CD14-positive monocyte (primary cell): ENCODE data around the gene CYP3A4. TPM values are rescaled to one million over a fixed set of nuclear protein-coding genes. Genes with fewer than 3 reads are reported as not detected.
"Not testable (repeated sequence)": the region's sequence is repeated elsewhere in the genome, so short reads cannot be mapped to it uniquely, and the experiment has no call there.

Experiments
- DNase-seq, 3 donors: peaks; one replicate each; pipeline ENCODE4 v3.0.0-alpha.2; 2011 to 2022
- H2AFZ ChIP-seq: 2 replicates; pipeline ENCODE4 v1.6.0; 2012; ENCODE audit warnings: mild to moderate bottlenecking, low read depth, low read length, inconsistent platforms; ENCODE audit not compliant: insufficient read depth, poor library complexity, severe bottlenecking
- H3K27ac ChIP-seq, 2 donors: 1 replicate in 1 of 2; 2 replicates in 1 of 2; pipeline ENCODE4 v1.5.1; 2012 to 2013; ENCODE audit warnings: low read length in 2 of 2, control low read depth in 1 of 2, inconsistent platforms in 1 of 2, low read depth in 1 of 2, mild to moderate bottlenecking in 1 of 2
- H3K27me3 ChIP-seq, 2 donors: one replicate each; pipeline versions ENCODE4 v1.6.0 to v1.6.1; 2011 to 2013; ENCODE audit warnings: low read length in 2 of 2; ENCODE audit not compliant: control insufficient read depth in 2 of 2, insufficient read depth in 2 of 2
- H3K36me3 ChIP-seq, 2 donors: replicated peaks in 1 of 2; 1 replicate in 1 of 2; 2 replicates in 1 of 2; pipeline versions ENCODE4 v1.5.1 to v1.6.1; 2012 to 2013; ENCODE audit warnings: low read length in 2 of 2, control low read depth in 1 of 2, inconsistent platforms in 1 of 2, mild to moderate bottlenecking in 1 of 2; ENCODE audit not compliant: insufficient read depth in 2 of 2, control insufficient read depth in 1 of 2
- H3K4me1 ChIP-seq, 2 donors: 1 replicate in 1 of 2; 2 replicates in 1 of 2; pipeline versions ENCODE4 v1.5.1 to v1.6.1; 2012 to 2013; ENCODE audit warnings: low read length in 2 of 2, control low read depth in 1 of 2, inconsistent platforms in 1 of 2, mild to moderate bottlenecking in 1 of 2, moderate library complexity in 1 of 2; ENCODE audit not compliant: insufficient read depth in 2 of 2, control insufficient read depth in 1 of 2
- H3K4me2 ChIP-seq: replicated peaks from 2 replicates; pipeline ENCODE3; 2012; ENCODE audit warnings: low read length, moderate library complexity, mild to moderate bottlenecking; ENCODE audit not compliant: poor library complexity, severe bottlenecking; ENCODE audit errors: extremely low read depth
- H3K4me3 ChIP-seq, 3 experiments: fragments of 200-600 bp in 1 of 3; sonication (generic) in 1 of 3; replicated peaks in 1 of 3; 1 replicate in 2 of 3; 2 replicates in 1 of 3; pipeline ENCODE4 v1.5.1; 2011 to 2013; ENCODE audit warnings: low read length in 3 of 3, mild to moderate bottlenecking in 3 of 3, control low read depth in 2 of 3, low read depth in 2 of 3, inconsistent platforms in 1 of 3, moderate library complexity in 1 of 3
- H3K79me2 ChIP-seq: 2 replicates; pipeline ENCODE4 v1.6.0; 2012; ENCODE audit warnings: mild to moderate bottlenecking, control low read depth, inconsistent platforms, low read length, moderate library complexity; ENCODE audit not compliant: insufficient read depth
- H3K9ac ChIP-seq: 2 replicates; pipeline ENCODE4 v1.6.0; 2017; ENCODE audit warnings: low read length, mild to moderate bottlenecking; ENCODE audit not compliant: insufficient read depth, poor library complexity, severe bottlenecking
- H3K9me3 ChIP-seq, 2 donors: replicated peaks in 1 of 2; 1 replicate in 1 of 2; 2 replicates in 1 of 2; pipeline versions ENCODE4 v1.5.1 to v1.6.1; 2012 to 2013; ENCODE audit warnings: low read length in 2 of 2, control low read depth in 1 of 2; ENCODE audit not compliant: control insufficient read depth in 1 of 2, insufficient read depth in 1 of 2
- H4K20me1 ChIP-seq: 2 replicates; pipeline ENCODE4 v1.6.0; 2012; ENCODE audit warnings: mild to moderate bottlenecking, low read length, control low read depth, moderate library complexity; ENCODE audit not compliant: insufficient read depth
- H3K27ac Mint-ChIP-seq, 7 donors: one replicate each; pipeline ENCODE4 v1.8.0; 2020; ENCODE audit warnings: mild to moderate bottlenecking in 7 of 7, mixed read lengths in 7 of 7, moderate library complexity in 6 of 7, inconsistent platforms in 2 of 7
- H3K27me3 Mint-ChIP-seq, 3 donors: one replicate each; pipeline ENCODE4 v1.8.0; 2021 to 2022; ENCODE audit warnings: low read depth in 3 of 3, mild to moderate bottlenecking in 3 of 3, mixed read lengths in 3 of 3, moderate library complexity in 3 of 3, inconsistent platforms in 1 of 3
- H3K36me3 Mint-ChIP-seq, 2 donors: one replicate each; pipeline ENCODE4 v1.8.0; 2020; ENCODE audit warnings: mixed read lengths in 2 of 2, inconsistent platforms in 1 of 2, mild to moderate bottlenecking in 1 of 2
- H3K4me1 Mint-ChIP-seq: one replicate; pipeline ENCODE4 v1.8.0; 2020; ENCODE audit warnings: mild to moderate bottlenecking, mixed read lengths
- H3K4me3 Mint-ChIP-seq, 2 donors: one replicate each; pipeline ENCODE4 v1.8.0; 2020; ENCODE audit warnings: mild to moderate bottlenecking in 2 of 2, mixed read lengths in 2 of 2, moderate library complexity in 1 of 2
- H3K9me3 Mint-ChIP-seq, 7 donors: one replicate each; pipeline ENCODE4 v1.8.0; 2020 to 2022; ENCODE audit warnings: mixed read lengths in 7 of 7, mild to moderate bottlenecking in 6 of 7, moderate library complexity in 6 of 7, inconsistent platforms in 2 of 7
- WGBS: methylation state at CpG from one replicate; pipeline ENCODE4 v1.1.5; 2013; ENCODE audit warnings: missing lambda C conversion rate; ENCODE audit not compliant: insufficient coverage; 5-methylcytosine and 5-hydroxymethylcytosine counted together
- intact Hi-C, 2 donors: fragments of 100-400 bp; cut with micrococcal nuclease; formaldehyde crosslinking; loops; one replicate each; pipeline versions ENCODE4 v1.15.0 to v1.15.1; 2023
- polyA plus RNA-seq, 3 donors: library from polyadenylated mRNA; depleted of rRNA in 1 of 3; unstranded in 2 of 3; stranded (reverse) in 1 of 3; fragments of 300-500 nt in 2 of 3; fragments of >200 nt in 1 of 3; fragmentation: Illumina TruSeq in 2 of 3; gene quantifications; 1 replicate in 2 of 3; 2 replicates in 1 of 3; pipeline ENCODE4 v1.2.3, GENCODE V29; 2012 to 2021
- TF ChIP-seq, protein P1 (sequence below): fragments of 200-600 bp; IDR thresholded peaks from one replicate; pipeline ENCODE4 v1.8.0; 2022; ENCODE audit warnings: antibody characterized with exemption, mild to moderate bottlenecking

Gene CYP3A4
- polyA plus RNA-seq, 3 donors, result not detected

DNA sequence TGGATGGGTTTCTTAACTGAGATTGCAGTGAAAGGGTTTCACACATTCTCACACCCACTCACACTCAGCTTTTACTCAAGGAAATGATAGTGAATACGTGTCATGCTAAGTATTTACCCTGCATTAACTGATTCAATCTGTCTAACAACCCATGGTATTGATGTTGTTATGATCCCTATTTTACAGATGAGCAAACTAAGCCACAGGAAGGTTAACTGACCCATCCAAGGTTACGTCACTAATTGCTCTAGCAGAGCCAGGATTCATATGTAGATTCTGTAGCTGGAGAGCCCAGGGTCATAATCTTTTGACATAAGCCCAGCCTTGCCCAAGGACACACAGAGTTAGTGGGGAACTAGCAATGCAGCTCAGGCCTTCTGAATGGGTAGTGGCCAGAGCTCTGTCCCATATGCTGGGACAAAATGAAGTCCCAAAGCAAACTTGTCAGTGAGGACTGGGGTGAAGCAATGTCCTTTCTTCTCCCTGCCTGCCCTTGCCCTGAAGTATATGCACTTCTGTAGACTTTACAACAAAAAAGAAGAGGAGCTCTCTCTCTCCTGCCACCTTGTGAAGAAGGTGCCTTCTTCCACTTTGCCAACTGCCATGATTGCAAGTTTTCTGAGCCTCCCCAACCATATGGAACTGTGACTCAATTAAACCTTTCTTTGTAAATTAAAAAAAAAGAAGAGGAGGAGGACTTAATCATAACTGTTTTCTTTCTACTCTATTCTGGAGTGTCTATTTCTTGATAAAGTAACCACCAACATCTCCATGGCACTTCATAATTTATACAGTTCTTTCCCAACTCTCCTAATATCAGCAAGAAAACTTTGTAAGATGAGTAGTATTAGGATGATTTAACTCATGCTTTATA, 44.0 kb downstream of the CYP3A4 start:
- no CpG with 5 or more reads among the region's 2 CpGs for WGBS
- Histone ChIP-seq H2AFZ (no peak overlapping the region), H3K4me2 (no peak overlapping the region), H3K9me3 (no peaks in the 10 kb centered on the region), H3K4me3 (no peak overlapping the region), H3K27ac (peak overlapping the region in 1 of 2 donors; percentile 10), H3K27me3 (no peaks in the 10 kb centered on the region), H3K4me1 (peaks cover 18 to 20% of the 10 kb centered on the region in 2 donors), H3K79me2 (no peaks in the 10 kb centered on the region), H4K20me1 (no peaks in the 10 kb centered on the region), H3K9ac (no peak overlapping the region), H3K36me3 (no peaks in the 10 kb centered on the region)
- DNase-seq, result peak in 1 of 3 donors; percentile 1
- Mint-ChIP-seq H3K4me1 (peaks cover 26% of the 10 kb centered on the region), H3K4me3 (no peak overlapping the region), H3K36me3 (no peaks in the 10 kb centered on the region), H3K9me3 (peaks cover 0 to 8% (median 4%) of the 10 kb centered on the region in 7 donors), H3K27me3 (peaks cover 0 to 6% (median 2%) of the 10 kb centered on the region in 3 donors), H3K27ac (peak overlapping the region in 4 of 7 donors; percentile 26 to 85 (median 58))
- TF ChIP-seq, protein P1, sequence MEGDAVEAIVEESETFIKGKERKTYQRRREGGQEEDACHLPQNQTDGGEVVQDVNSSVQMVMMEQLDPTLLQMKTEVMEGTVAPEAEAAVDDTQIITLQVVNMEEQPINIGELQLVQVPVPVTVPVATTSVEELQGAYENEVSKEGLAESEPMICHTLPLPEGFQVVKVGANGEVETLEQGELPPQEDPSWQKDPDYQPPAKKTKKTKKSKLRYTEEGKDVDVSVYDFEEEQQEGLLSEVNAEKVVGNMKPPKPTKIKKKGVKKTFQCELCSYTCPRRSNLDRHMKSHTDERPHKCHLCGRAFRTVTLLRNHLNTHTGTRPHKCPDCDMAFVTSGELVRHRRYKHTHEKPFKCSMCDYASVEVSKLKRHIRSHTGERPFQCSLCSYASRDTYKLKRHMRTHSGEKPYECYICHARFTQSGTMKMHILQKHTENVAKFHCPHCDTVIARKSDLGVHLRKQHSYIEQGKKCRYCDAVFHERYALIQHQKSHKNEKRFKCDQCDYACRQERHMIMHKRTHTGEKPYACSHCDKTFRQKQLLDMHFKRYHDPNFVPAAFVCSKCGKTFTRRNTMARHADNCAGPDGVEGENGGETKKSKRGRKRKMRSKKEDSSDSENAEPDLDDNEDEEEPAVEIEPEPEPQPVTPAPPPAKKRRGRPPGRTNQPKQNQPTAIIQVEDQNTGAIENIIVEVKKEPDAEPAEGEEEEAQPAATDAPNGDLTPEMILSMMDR, result no peak
- intact Hi-C loops, result no loop called here

DNA sequence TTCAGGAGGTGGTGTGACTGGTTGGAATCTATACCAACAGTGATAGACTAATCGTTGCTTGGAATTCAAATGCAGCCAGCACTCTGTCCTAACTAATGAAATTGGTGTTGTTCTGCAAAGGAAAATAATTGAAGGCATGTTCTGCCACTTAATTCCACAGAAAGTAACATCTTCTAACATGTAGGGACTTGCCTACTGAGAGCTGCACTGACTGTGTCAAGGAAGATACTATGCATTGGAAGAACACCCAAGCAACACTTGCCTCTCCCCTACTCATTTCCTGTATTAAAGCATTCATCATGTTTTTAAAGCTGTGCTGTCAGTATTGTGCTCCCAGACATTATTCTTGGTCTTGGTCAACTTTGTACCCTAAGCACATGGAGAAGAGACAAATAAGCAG, 46.3 kb downstream of the CYP3A4 start:
- Mint-ChIP-seq H3K9me3 (peaks cover 0 to 4% (median 0%) of the 10 kb centered on the region in 7 donors), H3K4me1 (peaks cover 26% of the 10 kb centered on the region), H3K27me3 (peaks cover 0 to 4% (median 2%) of the 10 kb centered on the region in 3 donors), H3K36me3 (no peaks in the 10 kb centered on the region), H3K4me3 (no peak overlapping the region), H3K27ac (no peak overlapping the region)
- DNase-seq, result no peak
- Histone ChIP-seq H3K9me3 (no peaks in the 10 kb centered on the region), H3K4me2 (no peak overlapping the region), H3K27me3 (no peaks in the 10 kb centered on the region), H3K9ac (no peak overlapping the region), H3K79me2 (no peaks in the 10 kb centered on the region), H3K4me1 (peaks cover 18 to 20% of the 10 kb centered on the region in 2 donors), H2AFZ (no peak overlapping the region), H3K27ac (no peak overlapping the region), H4K20me1 (no peaks in the 10 kb centered on the region), H3K36me3 (no peaks in the 10 kb centered on the region), H3K4me3 (no peak overlapping the region)
- intact Hi-C loops, result no loop called here
- TF ChIP-seq, protein P1, result no peak
- WGBS, result no CpG with 5 or more reads among the region's 1 CpG

DNA sequence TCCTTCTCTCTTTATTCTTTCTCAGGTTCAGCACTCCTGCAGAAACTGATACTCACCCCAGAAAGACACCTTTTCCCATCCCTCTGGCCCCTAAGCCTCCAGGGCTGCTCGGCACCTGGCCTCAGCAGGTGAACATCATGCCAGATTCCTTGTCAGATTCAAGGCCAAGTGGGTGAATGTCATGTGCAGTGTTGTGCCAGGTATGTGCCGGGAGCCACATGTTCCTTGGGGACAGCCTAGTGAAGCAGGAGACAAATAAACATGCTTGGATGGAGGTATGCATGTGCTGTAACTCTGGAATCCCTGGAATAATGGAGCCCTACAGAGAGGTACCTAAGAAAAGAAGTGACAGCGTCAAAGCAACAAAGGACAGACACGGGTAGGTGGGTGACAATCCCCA, 47.3 kb downstream of the CYP3A4 start:
- DNase-seq, H3K9ac ChIP-seq, H3K27me3 ChIP-seq, H4K20me1 ChIP-seq, H3K79me2 ChIP-seq, H3K27ac ChIP-seq, intact Hi-C loops, H3K27ac Mint-ChIP-seq, H3K27me3 Mint-ChIP-seq, H3K4me3 Mint-ChIP-seq, H3K4me2 ChIP-seq, H2AFZ ChIP-seq, H3K4me3 ChIP-seq, H3K9me3 ChIP-seq, H3K36me3 ChIP-seq, H3K36me3 Mint-ChIP-seq, H3K9me3 Mint-ChIP-seq: not testable (repeated sequence)
- H3K4me1 Mint-ChIP-seq, result peaks cover 23% of the 10 kb centered on the region
- WGBS, result 97% methylated on average over 3 of the region's 4 CpGs
- H3K4me1 ChIP-seq, result peaks cover 18 to 19% of the 10 kb centered on the region in 2 donors
